SIG-M5 (cell line): ENCODE measurements around the gene UCKL1.
"Not testable (repeated sequence)": the region's sequence is repeated elsewhere in the genome, so short reads cannot be mapped to it uniquely, and the experiment has no call there.

Experiments
- DNase-seq: peaks from one replicate; lab custom pipeline; 2025; lab: John Stamatoyannopoulos, UW

The UCKL1 gene

DNA sequence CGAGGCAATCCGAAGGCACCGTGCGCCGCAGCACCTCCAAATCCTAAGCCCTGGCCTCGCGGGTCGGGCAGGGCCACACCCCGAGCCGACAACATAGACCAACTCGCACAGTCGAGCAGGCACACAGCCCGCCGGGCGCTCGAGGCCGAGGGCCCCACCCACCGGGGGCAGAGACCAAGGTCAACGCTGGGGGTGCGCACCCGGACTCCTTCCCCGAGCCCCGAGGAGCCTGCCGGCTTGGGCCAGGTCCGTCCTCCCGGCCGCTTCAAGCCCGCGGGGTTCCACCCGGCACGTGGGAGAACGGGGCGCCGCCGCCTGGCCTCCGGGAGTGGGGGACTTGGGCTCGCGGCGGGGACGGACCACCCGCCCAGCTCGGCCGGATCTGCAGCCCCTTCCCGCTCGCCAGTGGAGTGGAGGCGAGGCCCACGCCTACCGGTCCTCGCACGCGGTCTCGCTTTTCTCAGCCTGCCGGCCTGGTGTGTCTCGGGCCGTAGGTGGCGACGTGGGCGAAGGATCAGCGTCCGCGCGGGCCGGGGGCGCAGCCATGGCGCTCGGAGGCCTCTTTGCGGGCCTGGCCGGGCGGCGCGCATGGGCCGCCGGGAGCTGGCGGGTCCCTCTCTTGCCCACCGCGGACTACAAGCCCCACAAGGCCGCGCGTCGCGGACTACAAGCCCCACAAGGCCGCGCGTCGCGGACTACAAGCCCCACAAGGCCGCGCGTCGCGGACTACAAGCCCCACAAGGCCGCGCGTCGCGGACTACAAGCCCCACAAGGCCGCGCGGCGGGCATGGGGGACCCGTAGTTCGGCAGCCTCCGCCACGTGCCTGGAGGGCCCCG is at the start of gene UCKL1:
Gene UCKL1, minus strand, starts transcription at position 590 of the 837 bp plus-strand sequence. Its CDS starts 44 bp downstream, at position 546.
- no peak for DNase-seq

DNA sequence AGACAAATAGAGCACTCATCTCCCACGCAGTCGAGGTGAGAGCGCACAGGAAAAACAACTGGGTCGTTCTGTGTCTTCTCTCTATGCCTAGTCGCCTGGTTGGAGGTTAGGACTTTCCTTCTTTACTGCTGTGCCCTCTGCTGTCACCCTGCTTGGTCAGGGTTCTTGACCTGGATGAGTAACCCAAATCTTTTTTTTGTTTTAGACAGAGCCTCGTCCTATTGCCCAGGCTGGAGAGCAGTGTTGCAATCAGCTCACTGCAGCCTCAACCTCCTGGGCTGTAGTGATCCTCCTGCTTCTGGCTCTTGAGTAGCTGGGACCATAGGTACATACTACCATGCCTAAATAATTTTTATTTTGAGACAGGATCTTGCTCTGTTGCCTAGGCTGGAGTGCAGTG is 49.2 kb upstream of the UCKL1 start:
- no peak for DNase-seq

DNA sequence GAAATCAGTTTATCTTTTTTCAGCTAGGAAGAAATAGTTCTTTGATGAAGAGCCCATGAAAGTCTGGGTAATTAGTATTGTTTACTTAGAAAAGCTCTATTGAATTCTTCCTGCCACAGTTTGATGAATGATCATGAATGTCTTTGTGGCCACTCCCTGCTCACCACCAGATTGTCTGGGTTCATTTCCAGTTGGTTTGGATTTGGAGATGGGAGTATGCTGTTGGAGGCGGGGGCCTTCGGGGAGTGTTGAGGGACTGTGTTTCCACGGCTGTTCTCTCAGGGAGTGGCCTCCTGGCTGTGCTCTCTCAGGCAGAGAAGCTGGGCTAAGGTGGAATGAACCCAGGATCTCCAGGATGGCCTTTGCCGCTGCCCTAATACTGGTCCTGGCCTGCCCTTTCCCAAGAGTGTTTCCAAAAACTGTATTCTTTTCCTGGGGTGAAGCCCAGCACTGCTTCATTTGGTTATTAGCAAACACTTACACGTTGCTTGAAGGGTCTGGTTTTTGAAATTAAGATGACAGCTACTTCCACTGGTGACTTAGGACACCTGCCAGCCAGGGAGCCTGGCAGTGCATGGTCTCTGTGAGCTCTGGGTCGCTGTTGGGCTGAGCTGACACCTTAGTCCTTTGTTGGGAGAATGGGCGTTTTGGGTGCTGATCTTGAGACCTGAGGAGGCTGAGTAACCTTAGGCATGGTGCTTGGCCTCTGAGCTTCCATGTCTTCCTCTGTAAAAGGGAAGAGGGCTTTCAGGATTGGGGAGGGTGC is 47.9 kb upstream of the UCKL1 start:
- no peak for DNase-seq

DNA sequence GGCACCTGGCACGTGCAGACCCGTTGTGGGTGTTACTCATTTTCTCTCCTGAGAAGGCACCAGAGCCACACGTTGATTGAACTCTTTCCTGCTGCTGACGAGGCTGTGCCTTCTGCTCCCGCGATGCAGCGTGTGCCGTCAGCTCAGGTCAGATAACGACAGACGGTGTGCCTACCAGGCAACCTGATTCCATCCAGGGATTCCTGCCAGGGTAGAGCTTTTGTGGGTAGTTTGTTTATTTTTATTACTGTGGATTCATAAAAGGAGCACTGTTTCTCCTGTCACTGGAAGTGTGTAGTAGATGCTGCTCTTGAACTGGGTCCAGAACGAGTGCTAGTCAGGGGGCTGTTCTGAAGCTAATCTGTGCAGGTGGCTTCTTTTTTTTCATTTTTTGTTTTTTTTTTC is 45.4 kb upstream of the UCKL1 start:
- no peak for DNase-seq

DNA sequence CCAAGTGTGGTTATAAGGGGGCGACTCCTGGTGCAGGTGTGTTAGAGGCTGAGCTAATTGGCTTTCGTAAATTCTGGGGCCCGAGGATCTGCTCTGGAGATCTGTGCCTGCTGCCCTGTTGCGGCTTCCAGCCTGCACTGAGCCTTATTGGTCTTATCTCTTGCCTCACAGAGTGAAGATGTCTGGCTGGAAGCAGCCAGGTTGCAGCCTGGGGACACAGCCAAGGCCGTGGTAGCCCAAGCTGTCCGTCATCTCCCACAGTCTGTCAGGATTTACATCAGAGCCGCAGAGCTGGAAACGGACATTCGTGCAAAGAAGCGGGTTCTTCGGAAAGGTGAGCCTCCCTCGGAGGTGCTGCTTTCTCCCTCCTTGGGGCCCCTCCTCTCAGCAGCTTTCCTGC is 44.7 kb upstream of the UCKL1 start:
- no peak for DNase-seq

GRCh38 chr20:63982937-63983336 is 26.7 kb upstream of the UCKL1 start:
- no peak for DNase-seq

GRCh38 chr20:63980806-63981728 is 24.9 kb upstream of the UCKL1 start, which contains the start of gene PRPF6:
Gene PRPF6, plus strand, starts transcription at chr20:63981132. Its CDS starts 114 bp downstream, at chr20:63981246.
- peak; percentile 91 for DNase-seq

- DNase-seq = no peak
Measured at GRCh38 chr20:63980317-63980805, 24.1 kb upstream of the UCKL1 start.

GRCh38 chr20:63979557-63980316 is 23.5 kb upstream of the UCKL1 start, which contains the start of gene SAMD10:
Gene SAMD10, minus strand, starts transcription at chr20:63979642. Its CDS starts 175 bp downstream, at chr20:63979467.
- no peak for DNase-seq

GRCh38 chr20:63979229-63979556 is 23.0 kb upstream of the UCKL1 start:
- DNase-seq = no peak

DNA sequence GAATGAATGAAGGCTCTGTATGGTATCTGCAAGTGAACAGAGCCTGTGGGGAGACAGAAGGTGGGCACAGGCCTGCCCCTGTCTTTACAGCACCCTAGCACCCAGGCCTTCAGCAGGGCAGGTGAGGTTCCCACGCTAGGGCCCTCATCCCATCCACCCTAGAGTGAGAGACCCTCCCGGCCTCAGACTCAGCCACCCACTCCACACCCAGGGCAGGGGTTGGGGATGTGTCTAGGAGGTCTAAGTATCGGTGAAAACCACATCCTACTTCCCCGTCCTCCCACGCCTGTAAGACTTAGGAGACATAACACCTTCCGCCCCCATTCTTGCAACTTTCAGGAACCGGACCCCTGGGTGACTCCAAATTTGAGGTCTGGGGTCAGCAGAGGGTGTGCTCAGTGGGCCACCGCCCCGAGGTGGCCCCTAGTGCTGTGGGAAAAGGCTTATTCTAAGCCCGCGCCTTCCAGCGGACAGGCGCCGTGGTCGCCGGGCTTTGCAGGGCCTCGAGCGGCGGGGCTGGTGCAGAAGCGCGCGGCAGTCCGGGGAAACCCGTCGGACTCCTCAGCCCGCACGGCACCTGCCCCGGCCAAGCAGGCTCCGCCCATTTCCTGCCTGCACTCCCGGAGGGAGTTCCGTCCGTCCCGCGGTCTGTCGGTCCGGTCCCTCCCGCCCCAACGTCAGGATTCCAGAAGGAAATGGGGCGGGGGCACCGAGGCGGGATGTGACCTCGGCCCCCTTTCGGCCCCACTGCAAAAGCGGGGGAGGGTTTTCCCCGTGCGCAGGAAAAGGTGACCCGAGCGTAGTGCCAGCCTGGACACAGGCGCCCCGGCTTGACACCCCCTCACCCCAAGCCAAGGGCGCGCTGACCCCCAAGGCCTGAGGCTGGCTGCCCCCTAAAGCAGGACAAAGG is 22.4 kb upstream of the UCKL1 start:
- DNase-seq = no peak

- DNase-seq = no peak
Measured at GRCh38 chr20:63977739-63978276, 21.6 kb upstream of the UCKL1 start.

DNA sequence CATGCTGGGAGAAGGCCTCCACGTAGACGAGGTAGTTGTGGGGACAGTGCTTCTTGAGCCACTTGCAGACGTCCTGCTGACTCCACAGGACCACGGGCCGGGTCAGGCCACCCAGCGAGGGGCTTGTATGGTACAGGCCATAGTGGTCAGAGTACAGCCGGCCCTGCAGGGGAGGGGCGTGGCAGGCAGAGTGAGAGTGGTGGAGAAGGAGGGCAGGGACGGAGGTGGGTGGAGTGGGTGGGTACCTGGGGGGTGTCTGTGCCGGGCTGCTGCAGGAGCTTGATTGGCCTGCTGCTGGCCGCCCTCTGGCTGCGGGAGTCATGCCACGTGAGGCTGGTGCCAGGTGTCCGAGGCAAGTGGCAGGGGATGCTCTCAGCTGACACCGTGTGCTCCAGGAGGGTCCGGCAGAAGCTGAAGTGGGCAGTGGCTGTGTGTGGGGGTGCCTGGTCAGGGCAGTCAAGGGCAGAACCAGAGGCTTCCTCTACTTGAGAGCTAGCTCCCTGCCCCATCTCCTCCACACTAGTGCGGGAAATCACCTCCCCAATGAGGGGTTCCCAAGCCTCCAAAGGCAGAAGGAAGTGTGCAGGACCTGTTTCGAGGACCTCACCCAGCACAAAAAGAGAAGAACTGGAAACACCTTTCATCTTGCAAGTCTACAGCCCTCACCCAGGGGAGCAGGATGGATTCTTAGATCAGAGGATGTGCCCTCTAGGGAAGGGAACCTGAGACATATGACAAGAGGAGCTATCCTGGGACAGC is 20.9 kb upstream of the UCKL1 start:
- no peak for DNase-seq

- not testable (repeated sequence) for DNase-seq
Measured at GRCh38 chr20:63976511-63976910, 20.3 kb upstream of the UCKL1 start.

DNA sequence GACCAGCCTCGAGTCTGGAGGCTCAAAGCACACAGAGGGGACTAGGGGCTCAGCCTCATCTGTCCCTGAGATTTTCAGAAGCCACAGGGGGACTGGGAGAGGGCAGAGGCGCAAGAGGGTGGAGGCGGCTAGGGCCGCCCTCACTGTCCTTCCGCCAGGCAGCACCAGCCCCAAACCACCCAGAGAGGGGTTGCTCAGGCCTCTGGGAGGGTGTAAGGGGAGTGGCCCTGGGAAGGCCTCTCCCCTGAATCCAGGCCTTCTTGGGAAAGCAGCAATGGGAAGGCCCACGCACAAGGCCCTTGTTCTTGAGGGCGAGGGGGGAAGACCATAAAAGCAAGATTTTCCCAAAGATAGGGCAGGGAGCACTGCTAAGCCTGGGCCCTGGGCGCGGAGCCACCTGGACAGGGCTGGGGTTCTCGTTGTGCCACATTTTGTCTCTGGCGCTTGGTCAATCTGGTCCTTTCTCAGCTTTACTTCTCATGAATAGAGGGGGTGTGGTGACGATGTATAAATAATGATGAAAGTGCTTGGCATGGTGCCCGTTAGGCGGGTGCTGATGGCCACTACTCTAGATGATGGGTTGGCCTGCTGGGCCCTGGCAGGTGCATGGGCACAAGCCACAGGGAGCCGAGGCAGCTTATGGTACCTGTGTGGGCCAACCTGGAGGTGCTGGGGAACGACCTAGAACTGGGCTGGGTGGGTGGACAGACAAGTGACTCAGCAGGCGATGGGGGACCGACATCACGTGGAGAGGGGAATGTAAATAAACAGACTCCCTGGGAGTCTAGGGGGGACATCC is 18.4 kb upstream of the UCKL1 start:
- no peak for DNase-seq

DNA sequence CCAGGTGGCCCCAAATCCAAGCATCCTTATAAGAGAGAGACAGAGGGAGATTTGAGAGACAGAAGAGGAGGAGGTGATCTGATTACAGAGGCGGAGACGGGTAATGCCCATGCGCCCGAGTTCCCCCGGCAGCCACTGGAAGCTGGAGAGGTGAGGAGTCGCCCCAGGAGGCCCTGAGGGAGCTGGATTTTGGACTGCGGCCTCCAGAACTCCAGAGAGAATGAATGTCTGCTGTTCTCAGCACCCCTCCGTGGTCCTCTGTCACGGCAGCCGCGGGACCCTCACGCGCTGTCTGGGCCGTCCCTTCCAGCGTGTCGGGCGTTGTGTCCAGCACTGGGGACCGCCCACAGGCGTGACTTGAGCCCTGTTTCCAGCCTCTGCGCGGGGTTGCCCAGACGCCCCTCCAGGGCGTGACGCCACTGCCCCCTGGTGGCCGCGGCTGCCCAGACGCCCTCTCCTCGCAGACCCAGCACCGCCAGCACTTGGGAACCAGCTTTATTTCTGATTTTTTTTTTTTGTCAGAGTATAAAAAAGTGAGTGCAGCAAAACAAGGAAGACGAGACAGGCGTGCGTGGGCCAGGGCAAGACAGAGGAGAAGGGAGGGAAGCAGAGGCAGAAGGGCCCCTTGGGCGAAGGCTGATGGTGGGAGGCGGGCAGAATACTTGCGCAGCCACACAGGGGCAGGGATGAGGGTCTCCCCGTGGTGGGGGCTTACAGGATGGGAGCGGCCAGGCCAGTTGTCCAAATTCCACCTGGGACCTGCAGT is 17.6 kb upstream of the UCKL1 start:
- DNase-seq = no peak

DNA sequence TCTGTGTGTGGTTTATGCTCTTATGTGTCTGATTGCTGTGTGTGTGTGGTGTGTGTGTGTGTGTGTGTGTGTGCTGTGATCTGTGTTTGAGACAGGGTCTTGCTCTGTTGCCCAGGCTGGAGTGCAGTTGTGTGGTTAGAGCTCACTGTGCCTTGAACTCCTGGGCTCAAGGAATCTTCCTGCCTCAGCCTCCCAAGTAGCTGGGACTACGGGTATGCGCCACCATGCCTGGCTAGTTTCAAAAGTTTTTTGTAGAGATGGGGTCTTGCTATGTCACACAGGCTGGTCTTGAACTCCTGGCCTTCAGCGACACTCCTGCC is 16.9 kb upstream of the UCKL1 start:
- no peak for DNase-seq
